Measurements from ENCODE around the gene RANBP9. TPM values are rescaled to one million over a fixed set of nuclear protein-coding genes. Genes with fewer than 3 reads are reported as not detected.

The RANBP9 gene
- total RNA-seq, 1 experiment from 2014 or later: 67.4 TPM

DNA sequence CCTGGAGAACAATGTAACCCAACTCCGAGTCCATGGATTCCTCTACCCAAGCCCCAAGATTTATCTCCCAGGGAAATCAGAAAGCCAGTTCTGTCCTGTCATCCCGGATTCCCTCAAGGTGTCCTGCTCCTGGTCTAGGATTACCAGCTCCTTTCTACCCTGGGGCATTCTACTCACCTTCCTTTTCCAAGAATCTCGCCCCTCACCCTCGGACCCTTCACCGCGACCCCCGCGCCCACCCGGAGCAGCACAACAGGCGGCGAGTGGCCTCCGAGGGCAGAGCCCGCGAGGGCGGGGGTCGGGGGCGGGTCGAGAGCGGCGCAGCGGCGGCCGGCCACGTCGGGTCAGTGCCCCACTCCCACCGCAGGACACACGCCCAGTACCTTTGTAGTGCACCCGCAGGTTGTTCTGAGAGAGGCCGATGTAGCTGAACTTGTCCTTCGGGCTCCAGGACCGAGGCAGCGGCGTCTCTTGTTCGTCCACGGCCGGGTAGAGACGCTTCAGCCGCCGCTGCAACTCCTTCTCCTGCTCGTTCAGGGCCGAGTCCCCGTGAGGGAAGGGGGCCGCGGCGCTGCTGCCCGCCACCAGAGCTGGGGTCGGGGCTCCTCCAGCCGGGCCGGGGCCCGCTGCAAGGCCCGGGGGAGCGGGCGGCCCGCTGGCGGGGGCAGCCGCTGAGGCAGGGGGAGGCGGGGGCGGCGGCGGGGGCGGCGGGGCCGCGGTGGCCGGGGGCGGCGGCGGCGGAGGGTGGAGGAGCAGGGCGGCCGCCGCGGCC is 897 bp downstream of the RANBP9 start:
- peak; percentile 68 for DNase-seq (ENCODE audit: low read depth)

DNA sequence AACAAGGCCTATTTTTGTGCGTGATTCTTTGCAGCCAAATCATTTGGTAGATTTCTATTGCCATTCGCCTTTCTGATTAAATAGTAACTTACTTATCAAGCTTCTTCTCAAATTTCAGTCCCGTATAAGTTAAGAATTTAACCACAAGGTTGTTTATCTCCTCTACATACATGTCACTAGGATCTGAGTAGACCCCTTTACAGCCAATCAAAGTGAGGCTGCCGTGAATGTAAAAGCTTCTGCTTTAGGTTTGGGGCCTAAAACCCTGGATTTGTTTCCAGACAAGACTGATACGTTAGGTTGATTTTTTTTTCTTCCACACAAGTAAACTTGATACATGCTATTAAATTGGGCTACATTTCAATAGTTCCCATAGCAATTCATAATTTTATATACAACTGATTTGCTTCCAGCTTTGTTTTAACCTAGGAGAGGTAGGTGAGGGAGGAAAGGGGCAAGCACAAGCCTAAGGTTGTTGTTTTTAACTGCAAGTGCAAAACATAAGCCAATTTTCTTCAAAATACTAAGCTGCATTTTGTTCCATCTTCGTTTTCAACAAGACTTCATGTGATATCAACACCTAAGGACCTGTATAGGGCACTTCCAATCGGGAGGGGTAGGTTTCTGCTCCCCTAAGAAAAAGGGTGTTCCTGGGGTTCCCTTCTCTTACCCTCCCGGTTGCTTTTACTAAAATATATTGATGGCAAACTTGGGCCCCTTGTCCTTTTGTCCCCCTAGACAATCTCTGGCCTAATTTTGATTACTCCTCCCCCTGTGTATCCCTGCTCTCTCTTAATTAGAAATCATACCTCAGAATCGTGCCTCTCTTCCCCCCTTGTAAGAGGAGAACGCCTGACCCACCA is 1.7 kb downstream of the RANBP9 start:
- no peak for DNase-seq (ENCODE audit: low read depth)

GRCh38 chr6:13708736-13709135 is 2.9 kb downstream of the RANBP9 start:
- DNase-seq (ENCODE audit: low read depth): no peak

DNA sequence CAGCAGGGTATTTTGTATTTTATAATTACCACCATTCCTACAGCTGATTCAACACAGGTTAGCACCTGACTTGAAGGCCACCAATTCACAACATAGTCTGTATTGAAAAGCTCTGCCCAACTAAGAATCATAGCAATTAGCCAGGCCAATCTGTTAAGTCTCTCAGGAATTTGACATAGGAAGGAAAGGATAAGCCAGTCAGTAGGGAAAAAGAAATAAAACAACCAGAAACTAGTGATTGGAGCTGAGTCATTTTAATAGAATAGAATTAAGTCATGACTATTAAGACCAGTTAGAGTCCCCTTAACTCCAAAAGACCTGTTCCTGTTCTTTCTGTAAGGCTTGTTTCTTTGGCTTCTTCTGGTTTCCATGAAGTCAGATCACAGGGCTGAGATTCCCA is 8.1 kb downstream of the RANBP9 start:
- DNase-seq (ENCODE audit: low read depth): no peak

DNA sequence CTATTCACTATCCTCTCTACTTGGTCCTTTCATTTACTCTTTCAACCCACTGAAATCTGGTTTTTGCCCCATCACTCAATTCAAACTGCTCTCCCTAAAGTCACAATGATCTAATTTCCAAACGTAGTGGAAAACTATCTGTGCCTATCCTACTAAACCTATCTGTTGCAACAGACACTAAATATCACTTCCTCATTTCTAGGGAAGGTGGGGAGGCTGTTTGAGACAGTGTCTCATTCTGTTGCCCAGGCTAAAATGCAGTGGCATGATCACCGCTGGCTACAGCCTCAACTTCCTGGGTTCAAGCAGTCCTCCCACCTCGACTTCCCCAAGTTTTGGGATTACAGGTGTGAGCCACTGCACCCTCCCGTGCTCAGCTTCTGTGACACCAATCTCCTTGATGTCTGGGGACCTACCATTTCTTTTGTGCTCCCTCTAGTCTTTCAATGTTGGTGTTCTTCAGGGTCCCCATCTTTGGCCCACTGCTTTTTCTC is 8.8 kb downstream of the RANBP9 start:
- no peak for DNase-seq (ENCODE audit: low read depth)

- DNase-seq (ENCODE audit: low read depth): no peak
Measured at GRCh38 chr6:13700232-13700631, 11.4 kb downstream of the RANBP9 start.

DNA sequence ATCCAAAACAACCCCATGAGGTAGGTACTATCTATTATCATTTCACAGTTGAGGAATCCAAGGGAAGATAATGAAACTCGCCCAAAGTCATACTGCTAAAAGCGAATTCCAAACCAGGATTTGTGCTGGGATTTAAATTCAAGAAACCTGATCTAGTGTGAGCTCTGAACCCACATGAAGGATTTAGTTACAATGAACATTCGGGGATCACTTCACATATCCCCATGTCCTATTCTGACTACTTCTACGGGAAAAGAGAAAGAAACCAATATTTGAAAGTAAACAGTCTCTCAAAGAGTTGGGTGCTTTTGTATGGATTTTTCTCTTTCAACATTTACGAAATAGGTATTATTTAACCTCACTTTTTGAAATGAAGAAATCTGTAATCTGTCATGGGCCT is 12.9 kb downstream of the RANBP9 start:
- no peak for DNase-seq (ENCODE audit: low read depth)

DNA sequence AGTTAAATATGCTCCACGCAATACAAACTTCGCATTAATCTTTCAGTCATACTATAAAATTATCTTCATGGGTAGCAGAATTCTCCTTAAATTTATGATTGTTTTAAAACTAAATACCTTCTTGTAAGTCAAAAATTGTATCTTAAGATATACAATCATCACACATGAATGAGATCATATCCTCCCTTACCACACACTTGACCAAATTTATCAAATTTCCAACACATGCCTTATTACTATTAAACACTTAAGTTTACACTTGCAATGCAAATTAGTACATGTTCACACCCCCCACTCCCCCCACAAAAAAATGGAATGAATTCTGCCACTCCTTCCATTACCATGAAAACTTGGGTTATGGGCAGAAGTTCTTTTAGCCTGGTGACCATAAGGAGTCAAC is 13.8 kb downstream of the RANBP9 start:
- no peak for DNase-seq (ENCODE audit: low read depth)

DNA sequence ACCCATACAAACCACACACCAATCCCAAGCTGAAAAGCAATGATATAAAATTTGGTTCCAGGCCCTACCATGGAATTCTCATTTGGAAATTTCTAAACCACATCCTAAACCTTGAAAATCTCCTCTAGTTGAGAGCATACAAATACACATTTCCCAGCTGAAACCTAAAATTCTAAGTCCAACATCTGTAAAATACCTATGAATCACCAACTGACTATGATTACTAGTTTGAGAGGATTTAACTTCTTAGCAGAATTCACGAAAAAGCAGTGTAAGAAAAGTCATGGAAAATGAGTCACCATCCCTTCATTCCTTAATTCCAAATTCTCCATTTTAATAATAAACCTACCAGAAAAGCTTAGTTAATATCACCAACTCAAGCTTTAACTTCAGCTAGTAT is 15.4 kb downstream of the RANBP9 start:
- peak; percentile 79 for DNase-seq (ENCODE audit: low read depth)

GRCh38 chr6:13695252-13695651 is 16.4 kb downstream of the RANBP9 start:
- peak; percentile 35 for DNase-seq (ENCODE audit: low read depth)

DNA sequence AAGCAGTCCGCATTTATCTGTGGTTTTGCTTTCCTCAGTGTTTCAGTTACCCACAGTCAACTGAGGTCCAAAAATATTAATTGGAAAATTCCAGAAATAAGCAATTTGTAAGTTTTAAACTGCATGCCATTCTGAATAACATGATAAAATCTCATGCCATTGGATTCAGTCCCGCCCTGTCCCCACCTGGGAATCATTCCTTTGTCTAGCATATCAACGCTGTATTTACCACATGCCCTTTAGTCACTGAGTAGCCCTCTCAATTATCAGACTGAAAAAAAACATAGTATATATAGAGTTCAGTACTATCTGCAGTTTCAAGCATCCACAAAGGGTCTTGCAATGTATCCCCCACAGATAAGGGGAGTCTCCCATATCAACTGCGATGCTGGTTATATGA is 17.1 kb downstream of the RANBP9 start:
- no peak for DNase-seq (ENCODE audit: low read depth)

DNA sequence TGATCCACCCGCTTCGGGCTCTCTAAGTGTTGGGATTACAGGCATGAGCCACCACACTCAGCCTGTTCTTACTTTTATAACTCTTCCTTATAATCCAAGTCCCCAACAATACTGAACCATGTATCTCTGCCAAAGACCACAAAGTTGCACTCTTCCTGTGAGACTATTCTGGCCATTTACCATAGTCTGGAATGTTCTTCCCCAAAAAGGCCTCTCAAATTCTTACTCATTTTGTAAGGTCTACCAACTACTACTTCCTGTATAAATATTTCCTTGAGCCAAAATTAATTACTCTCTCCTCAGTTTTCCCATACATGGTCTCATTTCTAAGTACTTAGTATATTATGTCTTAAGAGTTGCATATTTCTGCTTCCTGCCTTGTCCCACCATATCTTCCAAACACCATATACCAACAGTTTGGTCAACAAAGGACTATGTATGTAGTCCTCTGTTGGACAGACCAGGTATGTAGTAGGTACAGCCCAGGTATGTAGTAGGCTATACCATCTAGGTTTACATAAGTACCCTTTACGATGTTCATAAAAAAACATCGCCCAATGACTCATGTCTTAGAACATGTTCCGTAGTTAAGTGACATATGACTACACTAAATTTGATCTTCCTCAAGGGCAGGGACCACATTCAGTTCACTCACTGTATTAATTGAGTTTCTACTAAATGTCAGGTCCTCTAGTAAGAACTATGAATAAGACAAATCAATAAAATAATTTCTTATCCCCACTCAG is 22.0 kb downstream of the RANBP9 start:
- DNase-seq (ENCODE audit: low read depth): peak; percentile 31

GRCh38 chr6:13688692-13689196 is 22.9 kb downstream of the RANBP9 start:
- DNase-seq (ENCODE audit: low read depth): peak; percentile 20

- no peak for DNase-seq (ENCODE audit: low read depth)
Measured at GRCh38 chr6:13687917-13688351, 23.7 kb downstream of the RANBP9 start.

GRCh38 chr6:13684855-13685254 is 26.8 kb downstream of the RANBP9 start:
- no peak for DNase-seq (ENCODE audit: low read depth)

- no peak for DNase-seq (ENCODE audit: low read depth)
Measured at GRCh38 chr6:13683038-13683437, 28.6 kb downstream of the RANBP9 start.

DNA sequence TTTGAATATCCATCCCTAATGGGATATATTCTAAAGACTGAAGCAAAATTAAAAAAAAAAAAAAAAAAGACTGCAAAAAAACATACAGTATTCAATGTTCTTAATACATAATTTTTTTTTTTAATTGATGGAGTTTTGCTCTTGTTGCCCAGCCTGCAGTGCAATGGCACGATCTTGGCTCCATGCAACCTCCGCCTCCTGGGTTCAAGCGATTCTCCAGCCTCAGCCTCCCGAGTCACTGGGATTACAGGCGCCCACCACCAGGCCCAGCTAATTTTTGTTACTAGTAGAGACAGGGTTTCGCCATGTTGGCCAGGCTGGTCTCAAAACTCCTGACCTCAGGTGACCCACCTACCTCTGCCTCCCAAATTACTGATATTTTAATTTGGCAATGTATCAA is 29.3 kb downstream of the RANBP9 start:
- DNase-seq (ENCODE audit: low read depth): no peak

DNA sequence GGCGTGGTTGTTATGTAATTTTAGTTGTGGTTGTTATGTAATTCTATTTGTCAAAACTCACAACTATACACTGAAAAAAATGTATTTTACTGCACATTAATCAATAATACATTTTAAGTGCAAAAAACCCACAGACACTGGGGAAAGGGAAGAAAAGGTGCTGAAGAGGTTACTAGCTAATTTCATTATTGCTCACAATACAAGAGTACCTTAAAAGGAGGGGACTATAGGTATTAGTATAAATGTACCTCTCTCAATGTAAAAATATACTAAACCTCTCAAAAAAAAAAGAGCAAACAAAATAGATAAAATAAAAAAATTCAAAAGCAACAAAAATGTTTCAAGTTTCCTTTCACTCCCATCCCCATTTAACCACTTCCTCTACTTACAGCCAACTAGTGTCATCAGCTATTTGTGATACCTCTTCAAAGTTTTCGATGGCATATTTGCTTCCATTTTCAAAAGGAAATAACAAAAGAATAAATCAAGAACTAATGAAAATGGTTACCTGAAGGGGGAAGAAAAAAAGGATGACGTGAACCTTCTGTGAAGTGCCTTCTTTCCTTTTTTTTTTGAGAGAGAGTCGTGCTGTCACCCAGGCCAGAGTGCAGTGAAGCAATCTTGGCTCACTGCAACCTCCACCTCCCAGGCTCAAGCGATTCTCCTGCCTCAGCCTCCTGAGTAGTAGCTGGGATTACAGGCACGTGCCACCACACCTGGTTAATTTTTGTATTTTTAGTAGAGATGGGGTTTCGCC is 30.2 kb downstream of the RANBP9 start:
- no peak for DNase-seq (ENCODE audit: low read depth)

- DNase-seq (ENCODE audit: low read depth): no peak
Measured at GRCh38 chr6:13680448-13680968, 31.1 kb downstream of the RANBP9 start.

GRCh38 chr6:13679996-13680395 is 31.6 kb downstream of the RANBP9 start:
- DNase-seq (ENCODE audit: low read depth): no peak
